A673 (cell line): Measurements from ENCODE around the gene MYO1H.

Experiments used
- EZH2 ChIP-seq: fragments of 200-600 bp; sonication (generic); IDR thresholded peaks from 2 replicates; pipeline ENCODE4 v1.6.1; 2017; ENCODE audit warnings: borderline replicate concordance, low read depth, mild to moderate bottlenecking, mixed read lengths, antibody characterized with exemption, low read length; ENCODE audit not compliant: poor library complexity, severe bottlenecking
- TF ChIP-seq, protein P1 (sequence below): fragments of 300-800, 200-600 bp; sonication (generic); conservative IDR thresholded peaks from 2 replicates; pipeline ENCODE4 v1.5.1; 2017; ENCODE audit warnings: low read depth, mild to moderate bottlenecking, antibody characterized with exemption, low read length, moderate library complexity, mixed read lengths

DNA sequence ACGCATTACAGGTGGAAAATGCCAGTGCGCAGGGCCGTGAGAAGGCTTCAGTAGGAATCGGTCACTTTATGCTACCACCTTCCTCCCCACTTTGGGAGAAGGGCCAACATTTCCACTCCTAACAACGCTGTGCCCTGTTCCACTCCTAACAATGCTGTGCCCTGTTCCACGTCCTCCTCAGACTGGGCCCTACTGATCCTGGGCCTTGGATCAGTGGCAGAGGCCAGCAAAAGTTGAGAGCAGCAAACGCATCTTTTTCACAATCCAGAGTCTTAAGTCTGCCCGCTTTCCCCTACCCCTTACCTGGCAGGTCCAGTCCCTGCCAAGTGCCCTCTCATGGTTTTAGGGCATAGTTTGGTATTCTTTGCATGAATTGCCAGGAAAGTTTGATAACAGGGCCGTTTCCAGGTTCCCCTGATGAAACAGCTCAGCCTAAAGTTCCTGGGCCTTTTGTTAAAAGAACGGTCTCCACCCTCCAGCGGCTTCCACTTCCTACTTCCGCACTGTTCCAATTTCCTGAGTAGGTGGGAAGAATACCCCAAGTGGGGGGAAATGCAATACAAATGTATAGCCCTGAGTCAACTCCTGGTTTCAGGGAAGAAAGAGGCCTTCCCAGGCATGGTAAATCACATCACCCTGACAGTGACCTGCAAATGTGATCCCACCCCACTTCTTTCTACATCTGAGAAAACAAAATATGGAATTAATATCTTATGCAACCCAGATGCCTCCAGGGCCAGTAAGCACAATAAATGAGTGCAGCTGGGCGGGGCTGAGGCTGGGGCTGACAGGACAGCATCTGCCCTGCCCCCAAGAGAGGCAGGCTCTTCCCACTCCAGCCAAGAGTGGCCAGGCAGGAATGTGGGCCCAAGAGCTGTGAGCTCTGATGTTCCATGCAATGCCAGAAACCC lies 114.4 kb downstream of the MYO1H start:
- TF ChIP-seq, protein P1, sequence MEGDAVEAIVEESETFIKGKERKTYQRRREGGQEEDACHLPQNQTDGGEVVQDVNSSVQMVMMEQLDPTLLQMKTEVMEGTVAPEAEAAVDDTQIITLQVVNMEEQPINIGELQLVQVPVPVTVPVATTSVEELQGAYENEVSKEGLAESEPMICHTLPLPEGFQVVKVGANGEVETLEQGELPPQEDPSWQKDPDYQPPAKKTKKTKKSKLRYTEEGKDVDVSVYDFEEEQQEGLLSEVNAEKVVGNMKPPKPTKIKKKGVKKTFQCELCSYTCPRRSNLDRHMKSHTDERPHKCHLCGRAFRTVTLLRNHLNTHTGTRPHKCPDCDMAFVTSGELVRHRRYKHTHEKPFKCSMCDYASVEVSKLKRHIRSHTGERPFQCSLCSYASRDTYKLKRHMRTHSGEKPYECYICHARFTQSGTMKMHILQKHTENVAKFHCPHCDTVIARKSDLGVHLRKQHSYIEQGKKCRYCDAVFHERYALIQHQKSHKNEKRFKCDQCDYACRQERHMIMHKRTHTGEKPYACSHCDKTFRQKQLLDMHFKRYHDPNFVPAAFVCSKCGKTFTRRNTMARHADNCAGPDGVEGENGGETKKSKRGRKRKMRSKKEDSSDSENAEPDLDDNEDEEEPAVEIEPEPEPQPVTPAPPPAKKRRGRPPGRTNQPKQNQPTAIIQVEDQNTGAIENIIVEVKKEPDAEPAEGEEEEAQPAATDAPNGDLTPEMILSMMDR, result no peak
- no peak for TF ChIP-seq EZH2
